ENCODE results near the gene SOWAHC.
"Not testable (repeated sequence)": the region's sequence is repeated elsewhere in the genome, so short reads cannot be mapped to it uniquely, and the experiment has no call there.

Gene SOWAHC, protein sequence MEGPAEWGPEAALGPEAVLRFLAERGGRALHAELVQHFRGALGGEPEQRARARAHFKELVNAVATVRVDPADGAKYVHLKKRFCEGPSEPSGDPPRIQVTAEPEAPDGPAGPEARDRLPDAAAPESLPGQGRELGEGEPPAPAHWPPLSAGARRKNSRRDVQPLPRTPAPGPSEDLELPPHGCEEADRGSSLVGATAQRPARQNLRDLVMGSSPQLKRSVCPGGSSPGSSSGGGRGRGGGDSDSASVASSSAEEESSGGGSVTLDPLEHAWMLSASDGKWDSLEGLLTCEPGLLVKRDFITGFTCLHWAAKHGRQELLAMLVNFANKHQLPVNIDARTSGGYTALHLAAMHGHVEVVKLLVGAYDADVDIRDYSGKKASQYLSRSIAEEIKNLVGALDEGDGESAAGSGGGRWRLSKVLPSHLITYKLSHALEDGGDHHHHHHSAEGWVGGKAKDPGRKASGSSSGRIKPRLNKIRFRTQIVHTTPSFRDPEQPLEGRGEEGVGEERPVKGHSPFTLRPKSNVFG

DNA sequence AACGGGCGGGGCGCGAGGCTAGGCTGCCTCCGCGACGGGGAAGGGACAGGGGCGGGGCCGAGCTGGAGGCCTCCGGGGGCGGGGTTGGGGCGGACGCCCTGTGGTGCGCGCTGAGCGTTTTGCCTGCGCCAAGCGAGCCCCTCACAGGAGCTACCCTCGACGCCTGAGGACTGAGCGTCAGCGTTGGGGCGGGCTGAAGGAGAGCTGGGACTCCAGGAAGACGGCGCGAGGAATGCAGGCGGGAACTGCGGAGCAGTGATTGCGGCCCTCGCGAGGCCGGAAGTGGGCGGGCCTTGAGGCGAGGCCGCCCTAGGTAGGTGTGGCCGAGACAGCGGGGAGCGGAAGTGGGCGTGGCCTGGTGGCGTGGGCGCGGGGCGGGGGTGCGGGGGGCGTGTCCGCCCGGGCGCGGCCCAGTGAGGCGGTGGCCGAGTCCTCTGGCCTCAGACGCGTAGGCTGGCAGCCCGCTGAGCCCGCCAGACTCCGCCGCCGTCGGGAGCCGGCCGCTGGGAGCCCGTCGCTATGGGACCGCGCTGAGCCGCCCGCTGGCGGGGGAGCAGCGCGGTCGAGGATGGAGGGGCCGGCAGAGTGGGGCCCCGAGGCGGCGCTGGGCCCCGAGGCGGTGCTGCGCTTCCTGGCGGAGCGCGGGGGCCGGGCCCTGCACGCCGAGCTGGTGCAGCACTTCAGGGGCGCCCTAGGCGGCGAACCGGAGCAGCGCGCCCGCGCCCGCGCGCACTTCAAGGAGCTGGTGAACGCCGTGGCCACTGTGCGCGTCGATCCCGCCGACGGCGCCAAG is at the start of gene SOWAHC, which contains the start of gene SEPTIN10:
Gene SOWAHC (plus strand): TSS at position 443 of the 793 bp plus-strand sequence. CDS start 126 bp downstream, at position 569.
Gene SEPTIN10 (minus strand): TSS at position 45 of the 793 bp plus-strand sequence. CDS start 139 bp downstream, outside the sequence.
- peak; percentile 56 to 80 for DNase-seq

DNA sequence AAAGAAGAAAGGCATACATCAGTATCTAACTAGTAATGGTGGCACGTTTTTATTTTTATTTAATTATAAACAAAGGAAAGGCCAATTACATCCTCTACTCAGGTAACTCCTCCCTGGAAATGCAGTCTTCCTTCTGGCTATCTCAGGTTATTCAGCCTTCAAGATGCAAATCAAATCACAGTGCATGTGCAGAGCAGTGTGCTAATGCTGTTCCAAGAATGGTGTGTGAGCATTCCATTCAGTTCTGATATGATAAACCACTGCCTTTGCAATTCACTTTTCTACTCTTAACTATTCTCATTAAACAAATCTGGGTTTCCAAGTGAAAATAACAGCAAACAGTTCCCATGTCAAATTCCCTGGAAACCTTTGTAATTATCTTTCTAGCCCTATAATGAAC is 38.8 kb upstream of the SOWAHC start:
- no peak for DNase-seq

DNA sequence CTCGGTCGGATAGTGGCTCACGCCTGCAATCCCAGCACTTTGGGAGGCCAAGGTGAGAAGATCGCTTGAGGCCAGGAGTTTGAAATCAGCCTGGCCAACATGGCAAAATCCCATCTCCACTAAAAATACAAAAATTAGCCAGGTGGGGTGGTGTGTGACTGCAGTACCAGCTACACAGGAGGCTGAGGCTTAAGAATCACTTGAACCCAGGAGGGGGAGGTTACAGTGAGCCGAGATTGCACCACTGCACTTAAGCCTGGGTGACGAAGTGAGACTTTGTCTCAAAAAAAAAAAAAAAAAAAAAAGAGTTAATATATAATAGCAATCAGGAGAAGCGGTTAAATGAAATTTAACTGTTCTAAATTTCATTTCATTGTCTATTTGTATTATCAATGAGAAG is 36.5 kb upstream of the SOWAHC start:
- DNase-seq = not testable (repeated sequence)

DNA sequence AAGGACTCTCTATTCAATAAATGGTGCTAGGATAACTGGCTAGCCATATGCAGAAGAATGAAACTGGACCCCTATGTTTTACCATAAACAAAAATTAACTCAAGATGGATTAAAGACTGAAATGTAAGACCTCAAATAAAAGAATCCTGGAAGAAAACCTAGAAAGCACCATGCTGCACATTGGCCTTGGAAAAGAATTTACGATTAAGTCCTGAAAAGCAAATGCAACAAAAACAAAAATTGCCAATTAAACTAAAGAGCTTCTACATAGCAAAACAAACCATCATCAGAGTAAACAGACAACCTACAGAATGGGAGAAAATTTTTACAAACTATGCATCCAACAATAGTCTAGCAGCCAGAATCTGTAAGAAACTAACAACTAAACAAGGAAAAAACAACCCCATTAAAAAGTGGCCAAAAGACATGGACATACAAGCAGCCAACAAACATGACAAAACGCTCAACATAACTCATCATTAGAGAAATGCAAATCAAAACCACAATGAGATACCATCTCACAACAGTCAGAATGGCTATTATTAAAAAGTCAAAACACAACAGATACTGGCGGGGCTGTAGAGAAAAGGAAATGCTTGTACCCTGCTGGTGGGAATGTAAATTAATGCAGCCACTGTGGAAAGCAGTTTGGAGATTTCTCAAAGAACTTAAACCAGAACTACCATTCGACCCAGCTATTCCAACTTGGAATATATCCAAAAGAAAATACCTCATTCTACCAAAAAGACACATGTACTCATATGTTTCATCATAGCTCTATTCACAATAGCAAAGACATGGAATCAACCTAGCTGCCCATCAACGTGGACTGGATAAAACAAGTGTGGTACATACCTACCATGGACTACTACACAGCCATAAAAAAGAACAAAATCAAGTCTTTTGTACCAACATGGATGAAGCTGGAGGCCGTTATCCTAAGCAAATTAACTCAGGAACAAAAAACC is 31.0 kb upstream of the SOWAHC start:
- no peak for DNase-seq

DNA sequence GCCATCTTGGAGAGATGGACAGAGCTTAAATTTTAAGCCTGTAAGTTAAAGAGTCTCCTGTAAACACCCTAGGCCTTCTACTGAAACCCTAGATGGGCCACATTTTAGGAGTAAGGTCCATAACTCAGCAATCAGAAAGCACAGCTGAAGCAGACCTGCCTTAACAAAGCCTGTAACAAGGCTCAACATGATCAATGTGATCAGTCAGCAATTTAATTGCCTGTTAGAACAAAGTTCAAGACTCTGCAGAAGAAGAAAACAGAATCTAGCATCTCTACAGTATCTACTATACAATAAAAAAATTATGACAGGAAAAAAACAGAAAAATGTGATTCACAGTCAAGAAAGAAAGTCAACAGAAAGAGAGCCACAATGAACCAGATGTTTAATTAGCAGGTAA is 27.5 kb upstream of the SOWAHC start:
- no peak for DNase-seq

GRCh38 chr2:109591206-109591605 is 23.0 kb upstream of the SOWAHC start:
- DNase-seq = no peak

GRCh38 chr2:109592905-109593304 is 21.3 kb upstream of the SOWAHC start:
- no peak for DNase-seq

GRCh38 chr2:109594246-109594885 is 19.8 kb upstream of the SOWAHC start:
- DNase-seq = no peak

GRCh38 chr2:109595644-109596043 is 18.5 kb upstream of the SOWAHC start:
- DNase-seq = no peak

DNA sequence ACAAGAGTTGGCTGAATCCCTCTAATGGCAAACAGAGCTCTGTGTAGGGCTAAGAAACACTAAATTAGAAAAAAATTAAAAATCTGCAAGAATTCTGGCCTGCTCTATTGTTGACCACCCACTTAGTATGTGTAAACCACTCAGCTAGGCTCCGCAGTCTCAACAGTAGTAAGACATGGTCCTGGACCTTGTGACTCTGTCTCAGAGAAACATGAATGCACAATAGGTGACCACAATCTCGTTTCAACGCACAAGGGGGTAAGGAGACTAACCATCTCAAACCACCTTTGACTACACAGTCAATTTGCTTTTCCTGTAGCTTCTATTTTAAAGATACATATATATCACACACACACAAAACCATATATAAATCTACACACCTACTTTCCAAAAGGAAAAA is 16.9 kb upstream of the SOWAHC start:
- DNase-seq = no peak

DNA sequence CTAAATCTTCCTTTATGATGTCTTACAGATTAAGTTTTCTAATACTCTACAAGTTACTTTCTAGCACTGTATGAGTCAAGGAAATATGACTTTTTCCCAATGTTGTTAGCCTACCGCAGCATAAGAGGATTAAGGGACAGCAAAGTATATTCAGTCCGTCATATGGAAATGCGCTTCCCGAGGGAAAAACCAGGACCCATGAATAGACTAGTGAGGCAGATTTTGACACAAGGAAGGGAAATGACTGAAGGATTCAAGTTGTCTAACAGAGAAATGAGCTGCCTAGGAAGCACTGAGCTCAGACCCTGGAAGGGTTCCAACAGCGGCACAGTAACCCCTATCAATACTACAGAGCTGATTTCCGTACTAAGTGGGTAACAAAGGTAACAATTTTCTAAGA is 12.4 kb upstream of the SOWAHC start:
- no peak for DNase-seq

DNA sequence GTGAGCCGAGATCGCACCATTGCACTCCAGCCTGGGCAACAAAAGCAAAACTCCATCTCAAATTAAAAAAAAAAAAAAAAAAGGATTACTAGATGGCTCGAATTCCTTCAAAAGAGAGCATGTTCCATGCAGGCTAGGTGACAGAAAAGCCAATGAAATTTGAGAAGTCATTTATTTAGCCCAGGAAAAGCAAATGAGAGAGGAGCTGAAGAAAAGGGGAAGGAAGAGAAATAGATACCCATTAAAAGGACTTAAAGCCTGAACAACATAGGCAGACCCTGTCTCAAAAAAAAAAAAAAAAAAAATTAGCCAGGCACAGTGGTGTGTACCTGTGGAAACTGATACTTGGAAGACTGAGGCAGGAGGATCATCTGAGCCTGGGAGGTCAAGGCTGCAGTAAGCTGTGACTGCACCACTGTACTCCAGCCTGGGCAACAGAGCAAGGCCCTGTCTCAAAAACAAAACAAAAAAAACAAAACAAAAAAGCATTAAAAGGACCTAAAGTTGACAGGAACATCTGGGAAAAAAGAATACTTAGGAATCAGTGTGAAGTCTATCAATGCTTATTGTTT is 11.5 kb upstream of the SOWAHC start:
- no peak for DNase-seq

DNA sequence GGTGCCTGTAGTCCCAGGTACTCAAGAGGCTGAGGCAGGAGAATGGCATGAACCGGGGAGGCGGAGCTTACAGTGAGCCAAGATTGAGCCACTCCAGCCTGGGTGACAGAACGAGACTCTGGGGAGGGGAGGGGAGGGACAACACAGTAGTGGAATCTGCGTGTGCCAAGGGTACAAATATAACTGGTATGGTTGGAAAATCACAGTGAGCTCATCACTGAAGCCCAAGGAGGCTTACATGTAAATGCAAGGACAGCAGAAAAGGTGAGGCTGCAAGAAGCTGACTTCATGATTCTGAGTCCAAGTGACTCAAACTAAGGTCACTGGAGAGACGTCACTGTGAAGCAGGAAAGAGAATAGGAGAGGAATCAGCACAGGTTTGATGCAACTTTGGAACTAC is 9.6 kb upstream of the SOWAHC start:
- DNase-seq = no peak

- no peak for DNase-seq
Observed at GRCh38 chr2:109607766-109608165, 6.4 kb upstream of the SOWAHC start.

GRCh38 chr2:109609352-109610024 is 4.7 kb upstream of the SOWAHC start:
- no peak for DNase-seq

DNA sequence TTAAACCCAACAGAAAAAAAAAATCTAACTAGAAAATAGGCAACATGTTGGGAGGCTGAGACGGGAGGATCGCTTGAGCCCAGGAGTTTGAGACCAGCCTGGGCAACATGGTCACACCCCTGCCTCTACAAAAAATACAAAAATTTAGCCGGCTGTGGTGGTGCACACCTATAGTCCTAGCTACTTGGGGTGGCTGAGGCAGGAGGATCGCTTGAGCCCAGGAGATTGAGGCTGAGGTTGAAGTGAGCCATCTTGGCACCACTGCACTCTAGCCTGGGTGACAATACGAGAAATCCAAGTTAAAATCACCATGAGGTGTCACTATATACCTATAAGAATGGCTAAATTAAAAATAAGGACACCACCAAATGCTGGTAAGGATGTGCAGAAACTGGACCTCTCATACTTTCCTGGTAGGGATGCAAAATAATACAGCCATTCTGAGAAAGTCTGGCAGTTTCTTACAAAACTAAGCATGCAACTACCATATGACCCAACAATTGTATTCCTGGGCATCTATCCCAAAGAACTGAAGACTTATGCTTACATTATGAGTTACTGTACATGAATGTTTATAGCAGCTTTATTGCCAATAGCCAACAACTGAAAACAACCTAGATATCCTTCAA is 2.6 kb upstream of the SOWAHC start:
- DNase-seq = no peak

DNA sequence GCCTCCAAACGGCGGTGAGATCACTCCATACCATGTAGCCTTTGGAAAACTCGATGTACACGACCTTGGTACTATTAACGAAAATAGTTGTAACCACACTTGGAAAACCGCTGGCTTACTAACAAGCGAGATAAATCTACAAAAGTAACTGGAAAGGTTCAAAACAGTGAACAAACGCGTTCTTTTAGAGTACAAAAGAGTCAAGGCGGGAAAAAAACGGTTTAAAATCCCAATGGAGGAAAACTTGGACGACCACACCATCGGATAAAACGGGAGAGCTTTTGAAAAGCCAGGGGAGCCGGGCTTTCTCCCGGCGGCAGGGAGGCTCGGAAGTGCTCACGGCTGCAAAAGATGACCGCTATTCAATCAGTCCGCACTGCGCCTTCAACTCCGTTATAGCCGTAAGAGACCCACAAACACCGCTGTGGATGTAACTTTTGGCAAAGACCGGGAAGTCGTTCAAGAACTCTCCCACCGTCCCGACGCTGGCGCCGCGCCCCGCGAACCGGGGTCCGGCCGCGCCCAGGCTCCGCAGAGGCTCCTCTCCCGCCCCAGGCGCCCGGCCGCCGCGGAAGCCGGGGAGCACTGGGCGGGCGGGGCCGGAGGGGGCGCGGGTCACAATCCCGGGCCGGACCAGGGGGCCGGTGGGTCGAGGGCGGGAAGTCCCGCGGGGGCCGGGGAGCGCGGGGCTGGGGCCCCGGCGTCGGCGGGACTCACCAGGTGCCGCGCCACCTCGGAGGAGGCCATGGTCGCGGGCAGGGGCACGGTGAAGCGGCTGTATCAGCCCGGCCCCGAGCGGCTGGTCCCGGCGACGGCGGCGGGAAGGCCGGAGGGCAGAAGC is 863 bp upstream of the SOWAHC start:
- DNase-seq = no peak

DNA sequence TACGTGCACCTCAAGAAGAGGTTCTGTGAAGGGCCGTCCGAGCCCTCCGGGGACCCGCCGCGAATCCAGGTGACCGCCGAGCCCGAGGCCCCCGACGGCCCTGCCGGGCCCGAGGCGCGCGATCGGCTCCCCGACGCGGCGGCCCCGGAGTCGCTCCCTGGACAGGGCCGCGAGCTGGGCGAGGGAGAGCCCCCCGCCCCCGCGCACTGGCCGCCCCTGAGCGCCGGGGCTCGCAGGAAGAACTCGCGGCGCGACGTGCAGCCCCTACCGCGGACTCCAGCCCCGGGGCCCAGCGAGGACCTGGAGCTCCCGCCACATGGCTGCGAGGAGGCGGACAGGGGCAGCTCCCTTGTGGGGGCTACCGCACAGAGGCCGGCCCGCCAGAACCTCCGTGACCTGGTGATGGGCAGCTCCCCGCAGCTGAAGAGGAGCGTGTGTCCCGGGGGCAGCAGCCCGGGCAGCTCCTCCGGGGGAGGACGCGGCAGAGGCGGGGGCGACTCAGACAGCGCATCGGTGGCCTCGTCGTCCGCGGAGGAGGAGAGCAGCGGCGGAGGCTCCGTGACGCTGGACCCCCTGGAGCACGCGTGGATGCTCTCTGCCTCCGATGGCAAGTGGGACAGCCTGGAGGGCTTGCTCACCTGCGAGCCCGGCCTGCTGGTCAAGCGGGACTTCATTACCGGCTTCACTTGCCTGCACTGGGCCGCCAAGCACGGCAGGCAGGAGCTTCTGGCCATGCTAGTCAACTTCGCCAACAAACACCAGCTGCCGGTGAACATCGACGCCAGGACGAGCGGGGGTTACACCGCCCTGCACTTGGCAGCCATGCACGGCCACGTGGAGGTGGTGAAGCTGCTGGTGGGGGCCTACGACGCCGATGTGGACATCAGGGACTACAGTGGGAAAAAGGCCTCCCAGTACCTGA is 812 bp downstream of the SOWAHC start:
- no peak for DNase-seq
